ENCODE data around the gene SYT2.

SYT2 gene

DNA sequence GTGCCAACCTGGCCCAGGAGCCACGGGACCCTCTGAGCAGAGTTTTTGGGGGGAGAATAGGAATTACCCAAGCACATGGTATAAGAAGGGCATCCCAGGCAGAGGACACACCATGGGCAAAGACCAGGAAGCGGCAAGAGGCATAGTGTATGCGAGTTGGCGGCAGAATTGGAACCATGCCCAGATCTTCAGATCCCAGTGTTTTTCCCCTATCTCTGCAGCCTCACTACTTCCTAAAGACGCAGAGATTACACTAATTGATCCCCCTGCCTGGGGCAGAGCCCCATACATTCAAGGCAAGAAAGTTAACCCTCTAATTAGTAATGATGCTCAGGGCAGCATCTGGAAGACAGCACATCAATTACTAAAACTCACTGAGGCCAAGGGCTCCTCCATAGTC lies 48.2 kb downstream of the SYT2 start:
- TF ChIP-seq, protein P1, sequence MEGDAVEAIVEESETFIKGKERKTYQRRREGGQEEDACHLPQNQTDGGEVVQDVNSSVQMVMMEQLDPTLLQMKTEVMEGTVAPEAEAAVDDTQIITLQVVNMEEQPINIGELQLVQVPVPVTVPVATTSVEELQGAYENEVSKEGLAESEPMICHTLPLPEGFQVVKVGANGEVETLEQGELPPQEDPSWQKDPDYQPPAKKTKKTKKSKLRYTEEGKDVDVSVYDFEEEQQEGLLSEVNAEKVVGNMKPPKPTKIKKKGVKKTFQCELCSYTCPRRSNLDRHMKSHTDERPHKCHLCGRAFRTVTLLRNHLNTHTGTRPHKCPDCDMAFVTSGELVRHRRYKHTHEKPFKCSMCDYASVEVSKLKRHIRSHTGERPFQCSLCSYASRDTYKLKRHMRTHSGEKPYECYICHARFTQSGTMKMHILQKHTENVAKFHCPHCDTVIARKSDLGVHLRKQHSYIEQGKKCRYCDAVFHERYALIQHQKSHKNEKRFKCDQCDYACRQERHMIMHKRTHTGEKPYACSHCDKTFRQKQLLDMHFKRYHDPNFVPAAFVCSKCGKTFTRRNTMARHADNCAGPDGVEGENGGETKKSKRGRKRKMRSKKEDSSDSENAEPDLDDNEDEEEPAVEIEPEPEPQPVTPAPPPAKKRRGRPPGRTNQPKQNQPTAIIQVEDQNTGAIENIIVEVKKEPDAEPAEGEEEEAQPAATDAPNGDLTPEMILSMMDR (IDR thresholded peaks at IDR 0.05; ENCODE audit: insufficient read depth, low read length, missing control alignments) = no peak
- ChIA-PET CTCF (no interaction called here), POLR2A (no interaction called here)
- H3K4me3 ChIP-seq (ENCODE audit: low read depth, low read length) = no peak overlapping the region
- DNase-seq (ENCODE audit: low read depth, low spot score) = no peak

DNA sequence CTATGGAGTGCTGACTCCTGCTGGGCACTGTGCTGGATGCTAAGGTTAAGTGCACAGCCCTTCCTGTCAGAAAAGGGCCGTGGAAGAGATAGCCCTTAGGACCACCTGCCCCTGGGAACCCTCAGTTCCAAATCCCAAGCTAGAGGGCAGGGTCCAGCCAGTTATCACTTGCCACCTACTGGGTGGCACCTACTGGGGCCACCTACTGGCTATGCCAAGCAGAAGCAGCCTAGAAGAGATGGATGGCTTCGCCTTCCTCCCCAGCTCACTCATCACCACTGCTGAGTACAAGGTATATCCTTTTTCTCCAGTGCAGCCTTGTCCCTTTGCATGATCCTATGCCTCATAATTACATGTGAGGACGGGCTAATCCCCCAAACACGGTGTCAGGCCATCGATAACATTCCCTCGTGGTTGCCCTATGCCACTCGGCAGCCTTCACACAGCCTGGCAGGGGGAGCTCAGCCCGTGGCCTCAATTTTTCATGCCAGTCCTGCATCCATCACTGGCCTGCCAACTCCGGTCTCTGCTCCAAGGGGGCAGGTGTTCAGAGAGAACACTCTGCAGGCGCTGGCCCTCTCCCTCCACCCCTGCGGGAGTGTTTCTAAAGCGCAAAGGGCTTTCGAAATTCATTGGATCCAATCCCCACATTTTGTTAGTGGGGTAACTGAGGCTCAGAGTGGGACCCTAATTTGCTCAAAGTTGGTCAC lies 49.0 kb downstream of the SYT2 start:
- ChIA-PET POLR2A (no interaction called here), CTCF (interaction anchor here (2.2 kb wide), 1 partner anchor 58 kb away, joined by 10 read pairs; no protein-coding TSS in a partner anchor)
- no peak for DNase-seq (ENCODE audit: low read depth, low spot score)
- TF ChIP-seq, protein P1 (IDR thresholded peaks at IDR 0.05; ENCODE audit: insufficient read depth, low read length, missing control alignments) = peak; percentile 10
- no peak overlapping the region for H3K4me3 ChIP-seq (ENCODE audit: low read depth, low read length)

DNA sequence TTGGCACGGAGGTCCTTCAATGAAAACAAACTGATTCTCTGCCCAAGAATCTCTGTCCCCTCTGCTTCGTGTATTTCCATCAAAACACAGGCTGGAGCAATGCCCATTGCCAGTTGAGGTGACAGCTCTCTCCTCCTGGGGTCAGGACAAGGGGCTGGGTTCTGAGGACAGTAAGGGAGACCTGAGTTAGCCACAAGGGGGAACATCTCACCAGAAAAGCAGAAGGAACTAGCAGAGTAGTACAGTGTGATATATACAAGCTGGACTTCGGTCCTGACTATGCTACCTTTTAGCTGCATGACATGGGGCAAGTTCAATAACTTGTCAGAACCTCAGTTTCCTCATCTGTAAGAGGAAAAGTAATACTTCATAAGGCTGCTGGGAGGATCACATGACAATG lies 50.3 kb downstream of the SYT2 start:
- no peak overlapping the region for H3K4me3 ChIP-seq (ENCODE audit: low read depth, low read length)
- TF ChIP-seq, protein P1 (IDR thresholded peaks at IDR 0.05; ENCODE audit: insufficient read depth, low read length, missing control alignments) = no peak
- POLR2A ChIA-PET = no interaction called here

DNA sequence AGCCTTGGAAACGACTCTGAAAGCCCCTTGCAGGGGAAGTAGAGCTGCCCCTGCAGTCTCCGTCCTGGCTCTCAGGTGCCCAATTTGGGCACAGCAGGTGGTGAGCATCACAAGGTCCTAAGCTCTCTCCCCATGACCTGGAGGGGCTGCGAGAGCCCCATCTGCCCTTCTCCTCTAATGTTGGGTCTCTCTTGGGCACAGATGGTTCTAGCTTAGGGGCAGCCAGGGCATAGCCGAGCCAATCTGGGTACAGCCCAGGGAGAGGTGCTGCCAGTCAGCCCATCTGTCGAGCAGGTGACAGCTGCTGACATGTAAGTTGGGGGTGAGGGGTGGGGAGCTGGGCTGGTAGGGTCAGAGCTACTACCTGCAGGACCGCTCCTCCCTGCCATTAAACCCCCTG lies 50.7 kb downstream of the SYT2 start:
- no peak overlapping the region for H3K4me3 ChIP-seq (ENCODE audit: low read depth, low read length)
- ChIA-PET CTCF (interaction anchor here (1.4 to 3.2 kb wide), 5 partner anchors 12 to 195 kb away, joined by 3 to 11 read pairs (median 7); no protein-coding TSS in a partner anchor), POLR2A (no interaction called here)
- DNase-seq (ENCODE audit: low read depth, low spot score) = no peak
- TF ChIP-seq, protein P1 (IDR thresholded peaks at IDR 0.05; ENCODE audit: insufficient read depth, low read length, missing control alignments) = no peak

More for the DNA sequence above, 50.3 kb downstream of the SYT2 start:
- CTCF ChIA-PET = interaction anchor here (0.7 to 3.2 kb wide), 6 partner anchors 11 to 195 kb away, joined by 3 to 11 read pairs (median 6); no protein-coding TSS in a partner anchor
- no peak for DNase-seq (ENCODE audit: low read depth, low spot score)

DNA sequence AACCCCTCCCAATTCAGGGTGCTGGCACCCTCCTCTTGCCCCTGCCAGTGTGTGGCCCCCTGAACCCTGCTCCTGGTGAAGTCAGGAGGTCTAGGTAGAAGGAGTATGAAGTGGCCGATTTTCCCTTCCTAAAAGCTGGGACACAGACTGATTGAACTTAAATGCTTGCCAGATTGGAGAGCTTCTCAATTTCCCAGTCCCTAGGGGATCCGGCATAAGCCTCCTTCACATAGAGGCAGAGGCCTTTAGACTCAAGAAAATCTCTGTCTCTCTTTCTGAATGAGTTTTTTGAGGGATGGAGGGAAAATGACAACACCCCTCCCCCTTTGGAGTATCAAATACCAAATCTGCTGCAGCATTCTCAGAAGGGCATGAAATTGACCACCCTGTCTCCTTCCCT lies 51.5 kb downstream of the SYT2 start:
- no peak overlapping the region for H3K4me3 ChIP-seq (ENCODE audit: low read depth, low read length)
- TF ChIP-seq, protein P1 (IDR thresholded peaks at IDR 0.05; ENCODE audit: insufficient read depth, low read length, missing control alignments) = no peak
- DNase-seq (ENCODE audit: low read depth, low spot score) = no peak
- POLR2A ChIA-PET = no interaction called here
- CTCF ChIA-PET = interaction anchor here (1.0 to 3.2 kb wide), 6 partner anchors 12 to 194 kb away, joined by 3 to 11 read pairs (median 4); no protein-coding TSS in a partner anchor

DNA sequence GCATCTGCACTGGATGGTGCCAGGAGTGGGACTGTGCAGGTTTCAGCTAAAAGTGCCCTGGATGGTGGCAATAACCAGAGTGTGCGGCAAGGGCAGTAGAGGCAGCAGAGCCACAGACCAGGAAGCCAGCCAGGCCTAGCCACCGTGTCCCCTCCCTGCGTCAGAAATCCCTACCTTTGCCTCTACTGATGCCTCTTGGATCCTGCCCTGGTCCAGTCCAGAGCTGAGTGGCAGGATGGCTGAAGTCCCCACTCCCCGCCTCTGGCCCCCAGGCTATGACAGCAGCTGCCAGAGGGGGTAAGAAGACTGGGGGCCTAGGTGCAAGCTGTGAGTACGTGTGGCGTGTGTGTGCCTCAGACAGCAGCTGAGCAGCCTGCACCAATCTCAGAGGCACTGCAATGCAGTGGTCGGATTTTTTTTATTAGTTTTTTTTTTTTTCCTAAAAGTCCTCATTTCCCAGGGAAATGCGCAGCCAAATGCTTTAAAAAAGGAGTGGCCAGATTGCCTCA lies 51.9 kb downstream of the SYT2 start:
- no peak overlapping the region for H3K4me3 ChIP-seq (ENCODE audit: low read depth, low read length)
- POLR2A ChIA-PET = no interaction called here
- DNase-seq (ENCODE audit: low read depth, low spot score) = no peak
- CTCF ChIA-PET = interaction anchor here (1.0 to 3.2 kb wide), 3 partner anchors 34 to 194 kb away, joined by 3 to 11 read pairs (median 3); no protein-coding TSS in a partner anchor
- TF ChIP-seq, protein P1 (IDR thresholded peaks at IDR 0.05; ENCODE audit: insufficient read depth, low read length, missing control alignments) = no peak
